AG10803 (cell line): ENCODE results near the gene KCNK15.

Experiments
- DNase-seq: peaks from one replicate; pipeline ENCODE4 v3.0.0; 2010; ENCODE audit warnings: low read depth
- H3K4me3 ChIP-seq: 2 replicates; pipeline ENCODE4 v1.5.1; 2011; ENCODE audit warnings: mild to moderate bottlenecking, low read length, control low read depth
- TF ChIP-seq, protein P1 (sequence below): conservative IDR thresholded peaks from 2 replicates; pipeline ENCODE4 v1.5.1; 2011; ENCODE audit warnings: mild to moderate bottlenecking, low read length, control low read depth, inconsistent platforms

Gene KCNK15

DNA sequence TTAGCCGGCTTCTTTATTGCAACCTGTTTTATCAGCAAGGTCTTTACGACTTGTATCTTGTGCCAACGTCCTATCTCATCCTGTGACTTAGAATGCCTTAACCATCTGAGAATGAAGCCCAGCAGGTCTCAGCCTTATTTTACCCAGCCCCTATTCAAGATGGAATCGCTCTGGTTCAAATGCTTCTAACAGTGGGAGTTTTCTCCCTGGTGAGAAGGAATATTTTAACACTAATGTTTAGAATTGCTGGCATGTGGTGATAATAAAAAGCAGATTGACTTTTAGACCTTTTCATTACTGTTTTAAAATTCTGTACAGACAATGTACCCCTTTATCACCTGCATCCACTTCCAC, 9.9 kb upstream of the KCNK15 start:
- TF ChIP-seq, protein P1, sequence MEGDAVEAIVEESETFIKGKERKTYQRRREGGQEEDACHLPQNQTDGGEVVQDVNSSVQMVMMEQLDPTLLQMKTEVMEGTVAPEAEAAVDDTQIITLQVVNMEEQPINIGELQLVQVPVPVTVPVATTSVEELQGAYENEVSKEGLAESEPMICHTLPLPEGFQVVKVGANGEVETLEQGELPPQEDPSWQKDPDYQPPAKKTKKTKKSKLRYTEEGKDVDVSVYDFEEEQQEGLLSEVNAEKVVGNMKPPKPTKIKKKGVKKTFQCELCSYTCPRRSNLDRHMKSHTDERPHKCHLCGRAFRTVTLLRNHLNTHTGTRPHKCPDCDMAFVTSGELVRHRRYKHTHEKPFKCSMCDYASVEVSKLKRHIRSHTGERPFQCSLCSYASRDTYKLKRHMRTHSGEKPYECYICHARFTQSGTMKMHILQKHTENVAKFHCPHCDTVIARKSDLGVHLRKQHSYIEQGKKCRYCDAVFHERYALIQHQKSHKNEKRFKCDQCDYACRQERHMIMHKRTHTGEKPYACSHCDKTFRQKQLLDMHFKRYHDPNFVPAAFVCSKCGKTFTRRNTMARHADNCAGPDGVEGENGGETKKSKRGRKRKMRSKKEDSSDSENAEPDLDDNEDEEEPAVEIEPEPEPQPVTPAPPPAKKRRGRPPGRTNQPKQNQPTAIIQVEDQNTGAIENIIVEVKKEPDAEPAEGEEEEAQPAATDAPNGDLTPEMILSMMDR, result no peak
- DNase-seq, result no peak
- no peak overlapping the region for H3K4me3 ChIP-seq

DNA sequence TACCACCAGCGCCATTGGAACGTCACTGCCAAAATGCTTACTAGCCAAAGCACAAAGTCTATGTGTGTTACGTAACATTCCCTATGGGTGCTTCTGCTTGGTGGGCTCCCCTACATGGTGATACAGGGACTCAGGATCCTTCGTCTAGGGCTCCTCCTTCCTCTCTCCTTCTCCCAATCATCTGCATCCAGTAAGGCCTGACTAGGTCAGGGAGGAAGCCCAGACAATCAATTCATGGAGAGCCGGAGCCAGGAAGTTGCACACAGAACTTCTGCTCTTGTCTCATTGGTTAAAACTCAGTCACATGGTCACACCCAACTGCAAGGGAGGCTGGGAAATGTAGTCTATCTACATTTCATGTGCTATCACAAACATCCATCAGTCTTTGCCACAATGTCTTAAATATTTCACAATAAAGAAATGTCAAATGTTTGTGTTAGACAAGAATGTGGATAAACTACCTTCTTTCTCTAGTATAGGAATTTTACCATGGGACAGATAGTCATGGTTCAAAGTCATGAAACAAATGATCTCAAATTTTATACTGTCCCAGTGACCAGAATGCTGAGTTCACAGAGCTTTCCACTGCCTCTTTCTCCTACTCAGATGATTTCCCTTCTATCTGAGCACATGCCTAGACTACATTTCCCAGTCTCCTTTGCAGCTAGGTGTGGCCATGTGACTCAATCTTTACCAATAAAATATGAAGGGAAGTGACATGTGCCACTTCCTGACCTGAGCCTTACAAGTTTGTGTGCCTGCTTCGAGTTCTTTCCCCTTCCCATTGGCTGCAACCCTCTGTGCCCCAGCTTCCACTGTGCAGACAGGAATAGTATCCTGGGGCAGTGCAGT, 9.3 kb upstream of the KCNK15 start:
- TF ChIP-seq, protein P1, result 0 out of 2 replicates have a peak, but pooled peaks have one; percentile 13
- peak; percentile 87 for DNase-seq

DNA sequence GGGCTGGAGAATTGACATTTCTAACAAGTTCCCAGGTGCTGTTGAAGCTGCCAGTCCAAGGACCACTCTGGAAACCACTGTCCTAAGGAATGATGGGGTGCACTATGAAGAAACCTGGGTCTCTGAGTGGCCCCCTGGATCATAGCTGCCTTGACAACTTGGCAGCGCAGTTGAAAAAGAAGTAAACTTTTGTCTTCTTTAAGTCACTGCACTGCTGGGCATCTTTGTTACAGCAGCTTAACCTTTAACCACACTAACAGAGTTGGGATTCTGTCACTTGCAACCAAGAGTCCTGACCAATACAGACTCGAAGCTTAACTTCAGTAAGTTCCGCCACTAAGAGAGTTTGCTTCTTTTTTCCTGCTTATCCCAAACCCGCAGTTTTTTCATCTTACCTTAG, 8.5 kb upstream of the KCNK15 start:
- TF ChIP-seq, protein P1, result no peak
- H3K4me3 ChIP-seq, result no peak overlapping the region
- no peak for DNase-seq

More for the DNA sequence above, 9.3 kb upstream of the KCNK15 start:
- H3K4me3 ChIP-seq, result no peak overlapping the region

DNA sequence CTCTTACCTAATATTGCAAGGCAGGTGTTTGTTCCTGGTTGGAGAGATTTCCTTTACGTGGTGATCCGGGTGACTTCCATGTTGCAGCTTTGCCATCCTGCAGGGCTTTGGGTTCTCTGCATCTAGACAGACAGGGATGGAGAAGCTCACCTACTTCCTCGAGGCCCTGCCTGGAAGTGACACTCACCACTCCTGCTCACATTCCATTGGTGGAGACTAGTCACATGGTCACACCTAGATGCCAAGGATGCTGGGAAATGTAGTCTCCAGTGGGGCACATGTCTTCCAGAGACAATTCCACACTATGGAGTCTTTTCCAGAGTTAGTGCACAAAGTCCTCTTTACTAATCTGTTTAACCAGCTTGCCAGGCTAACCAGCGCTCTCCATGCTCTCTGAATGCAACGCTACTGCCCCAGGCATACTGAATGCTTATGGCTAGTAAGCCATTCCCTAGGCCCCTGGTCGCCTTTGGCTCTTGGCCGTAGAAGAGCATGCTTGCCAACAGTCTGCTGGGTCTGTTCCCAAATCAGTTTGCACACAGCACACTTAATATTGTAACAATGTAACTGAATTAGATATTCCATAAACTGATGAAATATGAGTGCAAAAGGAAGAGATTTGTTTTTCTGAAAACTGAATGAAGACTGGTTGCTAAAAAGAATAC, 6.7 kb upstream of the KCNK15 start:
- DNase-seq, result peak; percentile 59
- TF ChIP-seq, protein P1, result no peak
- H3K4me3 ChIP-seq, result no peak overlapping the region

DNA sequence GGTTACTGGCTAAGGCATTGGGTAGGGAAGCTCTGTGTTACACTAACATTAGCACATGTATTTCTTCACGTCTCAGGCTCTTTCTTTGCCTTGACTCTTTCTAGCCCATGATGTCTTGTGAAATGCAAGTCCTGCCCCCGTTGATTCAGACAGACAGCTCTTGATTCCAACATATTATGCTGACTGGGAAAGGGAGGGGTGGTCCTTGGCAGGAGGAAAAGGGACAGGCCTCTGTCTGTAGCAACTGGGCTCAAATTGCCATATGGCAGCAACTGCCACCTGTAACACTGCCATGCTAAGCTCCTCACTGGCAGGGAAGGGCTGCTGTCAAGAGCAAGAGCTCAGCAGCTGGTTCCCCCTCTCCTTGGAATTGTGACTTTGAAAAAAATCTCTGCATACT, 5.7 kb upstream of the KCNK15 start:
- H3K4me3 ChIP-seq, result no peak overlapping the region
- TF ChIP-seq, protein P1, result no peak
- DNase-seq, result no peak

DNA sequence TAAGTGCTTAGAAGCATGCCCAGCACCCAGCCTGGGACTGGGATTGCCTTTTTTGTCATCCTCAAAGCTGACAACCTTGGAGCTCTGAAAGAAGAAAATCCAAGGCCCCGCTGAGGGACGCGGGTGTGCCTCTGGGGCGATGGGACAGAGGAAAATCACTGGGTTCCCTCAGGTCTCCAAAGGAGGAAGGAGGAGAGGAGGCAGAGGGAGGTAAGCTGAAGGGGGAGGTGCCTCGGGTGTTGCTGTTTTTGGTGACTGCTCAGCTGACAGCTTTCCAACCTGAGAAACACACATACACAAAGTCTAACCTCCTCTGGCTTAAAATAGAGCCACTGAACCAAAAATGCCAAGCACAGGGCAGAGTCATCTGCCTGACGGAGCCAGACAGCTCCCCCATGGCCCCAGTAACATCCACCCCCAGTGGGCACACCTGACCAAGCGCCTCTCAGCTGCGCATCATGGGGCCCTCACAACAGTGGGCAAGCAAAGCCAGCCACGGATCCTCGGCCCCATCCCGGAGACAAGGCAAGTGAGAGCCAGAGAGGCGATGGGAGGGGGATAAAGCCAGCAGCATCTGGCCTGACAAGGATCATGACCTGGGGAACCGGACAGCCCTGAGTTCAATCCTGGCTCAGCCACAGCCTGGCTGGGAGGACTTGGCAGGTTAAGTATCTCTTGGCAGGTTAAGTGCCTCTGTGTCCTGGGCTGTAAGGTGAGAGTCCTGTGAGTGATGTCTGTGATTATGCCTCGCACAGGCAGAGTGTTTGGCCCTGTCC, 3.2 kb upstream of the KCNK15 start:
- H3K4me3 ChIP-seq, result no peak overlapping the region
- TF ChIP-seq, protein P1, result no peak
- DNase-seq, result no peak
